Sigmoid colon (tissue), 4 donors: ENCODE results near the gene AGPAT1.
A peak's percentile ranks its signal among the peaks of the same experiment; 100 is the strongest.

Source experiments
- EP300 ChIP-seq, 4 donors: sonication (generic); formaldehyde crosslinking; IDR thresholded peaks; one replicate each; pipeline ENCODE4 v1.6.1; 2017; ENCODE audit warnings: antibody characterized with exemption in 4 of 4
- POLR2A ChIP-seq, 2 donors: fragments of 450-650 bp; IDR thresholded peaks; one replicate each; pipeline ENCODE4 v1.6.1; 2016; ENCODE audit warnings: antibody characterized with exemption in 2 of 2, mild to moderate bottlenecking in 2 of 2, moderate library complexity in 2 of 2
- POLR2AphosphoS5 ChIP-seq, 4 donors: sonication (generic); formaldehyde crosslinking; IDR thresholded peaks; one replicate each; pipeline ENCODE4 v1.6.1; 2017; ENCODE audit warnings: antibody characterized with exemption in 4 of 4
- TF ChIP-seq, protein P1 (sequence below), 4 experiments: fragments of 450-650 bp in 3 of 4; fragments of 200-600 bp in 1 of 4; IDR thresholded peaks; one replicate each; pipeline ENCODE4 v1.5.1; 2016 to 2019; ENCODE audit warnings: antibody characterized with exemption in 4 of 4, mild to moderate bottlenecking in 3 of 4, moderate library complexity in 2 of 4

DNA sequence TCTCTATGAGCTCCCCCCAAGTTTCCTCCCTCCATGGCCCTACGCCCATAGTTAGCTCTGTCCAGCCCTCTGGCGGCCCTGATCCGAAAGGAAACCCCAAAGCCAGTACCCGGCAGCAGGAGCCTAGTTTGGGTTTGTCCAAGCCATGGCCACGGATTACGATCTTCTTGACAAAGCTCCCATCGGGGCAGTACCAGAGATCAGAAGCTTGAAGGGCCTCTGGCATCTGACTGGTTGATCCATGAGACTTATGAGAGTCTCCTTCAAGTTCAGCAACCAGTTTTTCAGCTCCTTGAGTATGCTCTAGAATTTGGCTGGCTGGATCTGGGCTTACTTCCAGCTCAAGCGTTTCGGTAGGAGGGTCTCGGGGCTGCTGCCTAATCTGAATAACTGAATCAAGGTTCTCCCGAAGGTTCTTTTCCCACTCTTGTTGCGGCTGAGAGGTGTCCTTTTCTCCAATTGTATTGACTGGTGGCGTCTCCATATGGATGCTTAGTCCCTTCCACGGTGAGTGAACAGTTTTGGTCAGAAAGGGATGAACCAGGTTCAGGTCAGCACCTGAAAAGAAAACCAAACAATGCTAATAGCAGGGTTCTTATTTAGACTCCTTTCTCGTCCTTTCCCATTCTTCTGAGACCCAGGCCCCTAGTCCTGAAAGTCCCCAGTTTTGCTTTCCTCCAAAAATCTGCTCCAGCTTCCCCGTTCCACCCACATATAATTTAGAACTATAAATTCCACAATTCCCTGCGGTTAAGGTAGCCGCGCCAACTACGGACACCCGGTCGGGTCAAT is 46.4 kb downstream of the AGPAT1 start:
- TF ChIP-seq, protein P1, sequence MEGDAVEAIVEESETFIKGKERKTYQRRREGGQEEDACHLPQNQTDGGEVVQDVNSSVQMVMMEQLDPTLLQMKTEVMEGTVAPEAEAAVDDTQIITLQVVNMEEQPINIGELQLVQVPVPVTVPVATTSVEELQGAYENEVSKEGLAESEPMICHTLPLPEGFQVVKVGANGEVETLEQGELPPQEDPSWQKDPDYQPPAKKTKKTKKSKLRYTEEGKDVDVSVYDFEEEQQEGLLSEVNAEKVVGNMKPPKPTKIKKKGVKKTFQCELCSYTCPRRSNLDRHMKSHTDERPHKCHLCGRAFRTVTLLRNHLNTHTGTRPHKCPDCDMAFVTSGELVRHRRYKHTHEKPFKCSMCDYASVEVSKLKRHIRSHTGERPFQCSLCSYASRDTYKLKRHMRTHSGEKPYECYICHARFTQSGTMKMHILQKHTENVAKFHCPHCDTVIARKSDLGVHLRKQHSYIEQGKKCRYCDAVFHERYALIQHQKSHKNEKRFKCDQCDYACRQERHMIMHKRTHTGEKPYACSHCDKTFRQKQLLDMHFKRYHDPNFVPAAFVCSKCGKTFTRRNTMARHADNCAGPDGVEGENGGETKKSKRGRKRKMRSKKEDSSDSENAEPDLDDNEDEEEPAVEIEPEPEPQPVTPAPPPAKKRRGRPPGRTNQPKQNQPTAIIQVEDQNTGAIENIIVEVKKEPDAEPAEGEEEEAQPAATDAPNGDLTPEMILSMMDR (IDR thresholded peaks at IDR 0.05), result no peak
- TF ChIP-seq POLR2AphosphoS5 (IDR thresholded peaks at IDR 0.05), result peak in 2 of 4 donors; percentile 46 to 71
- TF ChIP-seq POLR2A (IDR thresholded peaks at IDR 0.05), result no peak
- peak in 1 of 4 donors; percentile 16 for TF ChIP-seq EP300 (IDR thresholded peaks at IDR 0.05)
